Natural killer cell (primary cell): Measurements from ENCODE around the gene CLEC16A. TPM values are rescaled to one million over a fixed set of nuclear protein-coding genes. Genes with fewer than 3 reads are reported as not detected.

Experiments used
- ATAC-seq, 3 donors: fragments of 150-1000 bp in 2 of 3; fragments of 200-7000 bp in 1 of 3; cut with Tn5 transposase; 1 replicate in 1 of 3; 2 replicates in 2 of 3; pipeline ENCODE4 v1.10.0; 2021; ENCODE audit warnings: mild to moderate bottlenecking in 2 of 3, moderate library complexity in 2 of 3
- DNase-seq, 2 donors: peaks; one replicate each; pipeline versions ENCODE4 v3.0.0 to v3.0.0-alpha.2; 2013 to 2021; ENCODE audit warnings: mixed read lengths in 1 of 2
- H3K27ac ChIP-seq: one replicate; pipeline ENCODE4 v1.5.1; 2013; ENCODE audit warnings: mild to moderate bottlenecking, low read length
- H3K27me3 ChIP-seq: one replicate; pipeline ENCODE4 v1.6.1; 2013; ENCODE audit warnings: low read length; ENCODE audit not compliant: control insufficient read depth, insufficient read depth
- H3K36me3 ChIP-seq: one replicate; pipeline ENCODE4 v1.6.1; 2013; ENCODE audit warnings: low read length; ENCODE audit not compliant: control insufficient read depth, insufficient read depth
- H3K4me1 ChIP-seq: one replicate; pipeline ENCODE4 v1.6.1; 2013; ENCODE audit warnings: low read length; ENCODE audit not compliant: control insufficient read depth, insufficient read depth
- H3K4me3 ChIP-seq: one replicate; pipeline ENCODE4 v1.5.1; 2013; ENCODE audit warnings: low read length
- H3K9me3 ChIP-seq: one replicate; pipeline ENCODE4 v1.6.1; 2013; ENCODE audit warnings: low read length; ENCODE audit not compliant: control insufficient read depth, insufficient read depth
- H3K27ac Mint-ChIP-seq, 2 donors: one replicate each; pipeline ENCODE4 v1.8.0; 2022; ENCODE audit warnings: mild to moderate bottlenecking in 2 of 2, mixed read lengths in 2 of 2, moderate library complexity in 1 of 2
- H3K27me3 Mint-ChIP-seq, 2 donors: one replicate each; pipeline ENCODE4 v1.8.0; 2022; ENCODE audit warnings: low read depth in 2 of 2, mixed read lengths in 2 of 2
- H3K36me3 Mint-ChIP-seq: one replicate; pipeline ENCODE4 v1.8.0; 2022; ENCODE audit warnings: mixed read lengths
- H3K4me1 Mint-ChIP-seq, 2 donors: one replicate each; pipeline ENCODE4 v1.8.0; 2022; ENCODE audit warnings: mixed read lengths in 2 of 2
- H3K4me3 Mint-ChIP-seq: one replicate; pipeline ENCODE4 v1.8.0; 2022; ENCODE audit warnings: mild to moderate bottlenecking, moderate library complexity, mixed read lengths
- H3K9me3 Mint-ChIP-seq, 2 donors: one replicate each; pipeline ENCODE4 v1.8.0; 2022; ENCODE audit warnings: mixed read lengths in 2 of 2
- WGBS: methylation state at CpG from one replicate; pipeline ENCODE4 v1.1.7; 2013; ENCODE audit warnings: missing lambda C conversion rate; ENCODE audit not compliant: insufficient coverage; 5-methylcytosine and 5-hydroxymethylcytosine counted together
- intact Hi-C: fragments of 100-400 bp; cut with micrococcal nuclease; formaldehyde crosslinking; loops from one replicate; pipeline ENCODE4 v1.14.2; 2022
- total RNA-seq, 4 donors: library from RNA; stranded (reverse); fragments of 120-200 nt in 1 of 4; gene quantifications; one replicate each; pipeline versions ENCODE4 v1.2.3 to v1.2.4, GENCODE V29; 2013 to 2022
- TF ChIP-seq, protein P1 (sequence below): fragments of 200-600 bp; IDR thresholded peaks from one replicate; pipeline ENCODE4 v1.8.0; 2022; ENCODE audit warnings: antibody characterized with exemption

The CLEC16A gene
- total RNA-seq, 3 donors from 2014 or later (not counting 1 experiment from before 2014, with no cell fraction given), result 35.9 to 50.5 (median 37.4) TPM

DNA sequence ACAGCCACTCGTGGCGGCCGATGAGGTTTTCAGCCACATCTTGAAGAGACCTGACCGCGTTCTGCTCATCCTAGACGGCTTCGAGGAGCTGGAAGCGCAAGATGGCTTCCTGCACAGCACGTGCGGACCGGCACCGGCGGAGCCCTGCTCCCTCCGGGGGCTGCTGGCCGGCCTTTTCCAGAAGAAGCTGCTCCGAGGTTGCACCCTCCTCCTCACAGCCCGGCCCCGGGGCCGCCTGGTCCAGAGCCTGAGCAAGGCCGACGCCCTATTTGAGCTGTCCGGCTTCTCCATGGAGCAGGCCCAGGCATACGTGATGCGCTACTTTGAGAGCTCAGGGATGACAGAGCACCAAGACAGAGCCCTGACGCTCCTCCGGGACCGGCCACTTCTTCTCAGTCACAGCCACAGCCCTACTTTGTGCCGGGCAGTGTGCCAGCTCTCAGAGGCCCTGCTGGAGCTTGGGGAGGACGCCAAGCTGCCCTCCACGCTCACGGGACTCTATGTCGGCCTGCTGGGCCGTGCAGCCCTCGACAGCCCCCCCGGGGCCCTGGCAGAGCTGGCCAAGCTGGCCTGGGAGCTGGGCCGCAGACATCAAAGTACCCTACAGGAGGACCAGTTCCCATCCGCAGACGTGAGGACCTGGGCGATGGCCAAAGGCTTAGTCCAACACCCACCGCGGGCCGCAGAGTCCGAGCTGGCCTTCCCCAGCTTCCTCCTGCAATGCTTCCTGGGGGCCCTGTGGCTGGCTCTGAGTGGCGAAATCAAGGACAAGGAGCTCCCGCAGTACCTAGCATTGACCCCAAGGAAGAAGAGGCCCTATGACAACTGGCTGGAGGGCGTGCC is 37.2 kb upstream of the CLEC16A start:
- H3K27ac ChIP-seq, result no peak overlapping the region
- H3K27me3 Mint-ChIP-seq, result no peaks in the 10 kb centered on the region
- no peaks in the 10 kb centered on the region for H3K9me3 ChIP-seq
- peaks cover 0 to 2% of the 10 kb centered on the region in 2 donors for H3K9me3 Mint-ChIP-seq
- H3K36me3 Mint-ChIP-seq, result peaks cover 7% of the 10 kb centered on the region
- no peak overlapping the region for H3K4me3 ChIP-seq
- H3K4me3 Mint-ChIP-seq, result no peak overlapping the region
- DNase-seq (no peak), ATAC-seq (peak in 1 of 3 donors; percentile 8)
- no peaks in the 10 kb centered on the region for H3K4me1 Mint-ChIP-seq
- no peak overlapping the region for H3K27ac Mint-ChIP-seq
- intact Hi-C loops, result no loop called here
- H3K27me3 ChIP-seq, result no peaks in the 10 kb centered on the region
- peaks cover 49% of the 10 kb centered on the region for H3K36me3 ChIP-seq
- no peaks in the 10 kb centered on the region for H3K4me1 ChIP-seq
- 96% methylated on average over 46 of the region's 46 CpGs for WGBS
- TF ChIP-seq, protein P1, sequence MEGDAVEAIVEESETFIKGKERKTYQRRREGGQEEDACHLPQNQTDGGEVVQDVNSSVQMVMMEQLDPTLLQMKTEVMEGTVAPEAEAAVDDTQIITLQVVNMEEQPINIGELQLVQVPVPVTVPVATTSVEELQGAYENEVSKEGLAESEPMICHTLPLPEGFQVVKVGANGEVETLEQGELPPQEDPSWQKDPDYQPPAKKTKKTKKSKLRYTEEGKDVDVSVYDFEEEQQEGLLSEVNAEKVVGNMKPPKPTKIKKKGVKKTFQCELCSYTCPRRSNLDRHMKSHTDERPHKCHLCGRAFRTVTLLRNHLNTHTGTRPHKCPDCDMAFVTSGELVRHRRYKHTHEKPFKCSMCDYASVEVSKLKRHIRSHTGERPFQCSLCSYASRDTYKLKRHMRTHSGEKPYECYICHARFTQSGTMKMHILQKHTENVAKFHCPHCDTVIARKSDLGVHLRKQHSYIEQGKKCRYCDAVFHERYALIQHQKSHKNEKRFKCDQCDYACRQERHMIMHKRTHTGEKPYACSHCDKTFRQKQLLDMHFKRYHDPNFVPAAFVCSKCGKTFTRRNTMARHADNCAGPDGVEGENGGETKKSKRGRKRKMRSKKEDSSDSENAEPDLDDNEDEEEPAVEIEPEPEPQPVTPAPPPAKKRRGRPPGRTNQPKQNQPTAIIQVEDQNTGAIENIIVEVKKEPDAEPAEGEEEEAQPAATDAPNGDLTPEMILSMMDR, result no peak

DNA sequence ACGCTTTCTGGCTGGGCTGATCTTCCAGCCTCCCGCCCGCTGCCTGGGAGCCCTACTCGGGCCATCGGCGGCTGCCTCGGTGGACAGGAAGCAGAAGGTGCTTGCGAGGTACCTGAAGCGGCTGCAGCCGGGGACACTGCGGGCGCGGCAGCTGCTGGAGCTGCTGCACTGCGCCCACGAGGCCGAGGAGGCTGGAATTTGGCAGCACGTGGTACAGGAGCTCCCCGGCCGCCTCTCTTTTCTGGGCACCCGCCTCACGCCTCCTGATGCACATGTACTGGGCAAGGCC is 36.7 kb upstream of the CLEC16A start:
- no peaks in the 10 kb centered on the region for H3K4me1 ChIP-seq
- no peaks in the 10 kb centered on the region for H3K27me3 Mint-ChIP-seq
- no peaks in the 10 kb centered on the region for H3K4me1 Mint-ChIP-seq

DNA sequence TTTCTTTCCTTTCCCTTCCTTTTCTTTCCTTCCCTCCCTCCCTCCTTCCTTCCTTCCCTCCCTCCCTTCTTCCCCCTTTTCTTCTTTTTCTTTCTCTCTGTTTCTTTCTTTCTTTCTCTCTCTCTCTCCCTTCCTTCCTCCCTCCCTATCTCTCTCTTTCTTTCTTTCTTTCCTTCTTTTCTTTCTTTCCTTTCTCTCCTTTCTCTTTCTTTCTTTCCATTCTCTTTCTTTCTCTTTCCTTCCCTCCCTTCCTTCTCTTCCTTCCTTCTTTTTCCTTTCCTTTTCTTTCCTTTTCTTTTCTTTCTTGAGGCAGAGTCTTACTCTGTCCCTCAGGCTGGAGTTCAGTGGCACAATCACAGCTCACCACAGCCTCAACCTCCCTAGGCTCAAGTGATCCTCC is 33.1 kb upstream of the CLEC16A start:
- Mint-ChIP-seq H3K27me3 (no peaks in the 10 kb centered on the region), H3K36me3 (no peaks in the 10 kb centered on the region), H3K4me3 (no peak overlapping the region), H3K27ac (no peak overlapping the region), H3K4me1 (no peaks in the 10 kb centered on the region), H3K9me3 (no peaks in the 10 kb centered on the region)
- H3K27ac ChIP-seq, result peak overlapping the region; percentile 10
- H3K4me1 ChIP-seq, result no peaks in the 10 kb centered on the region
- H3K4me3 ChIP-seq, result no peak overlapping the region
- no peaks in the 10 kb centered on the region for H3K9me3 ChIP-seq
- H3K36me3 ChIP-seq, result peaks cover 19% of the 10 kb centered on the region
- TF ChIP-seq, protein P1, result no peak
- no peak for ATAC-seq
- no peaks in the 10 kb centered on the region for H3K27me3 ChIP-seq
- DNase-seq, result no peak
- intact Hi-C loops, result no loop called here

More for the DNA sequence above, 36.7 kb upstream of the CLEC16A start:
- TF ChIP-seq, protein P1, result no peak
- Histone ChIP-seq H3K4me3 (no peak overlapping the region), H3K36me3 (peaks cover 43% of the 10 kb centered on the region), H3K27me3 (no peaks in the 10 kb centered on the region), H3K9me3 (no peaks in the 10 kb centered on the region), H3K27ac (no peak overlapping the region)
- no peak overlapping the region for H3K4me3 Mint-ChIP-seq
- H3K36me3 Mint-ChIP-seq, result peaks cover 6% of the 10 kb centered on the region
- DNase-seq, result no peak
- no peak overlapping the region for H3K27ac Mint-ChIP-seq
- H3K9me3 Mint-ChIP-seq, result peaks cover 0 to 2% of the 10 kb centered on the region in 2 donors
- WGBS, result 96% methylated on average over 21 of the region's 21 CpGs
- ATAC-seq, result no peak
- intact Hi-C loops, result no loop called here

DNA sequence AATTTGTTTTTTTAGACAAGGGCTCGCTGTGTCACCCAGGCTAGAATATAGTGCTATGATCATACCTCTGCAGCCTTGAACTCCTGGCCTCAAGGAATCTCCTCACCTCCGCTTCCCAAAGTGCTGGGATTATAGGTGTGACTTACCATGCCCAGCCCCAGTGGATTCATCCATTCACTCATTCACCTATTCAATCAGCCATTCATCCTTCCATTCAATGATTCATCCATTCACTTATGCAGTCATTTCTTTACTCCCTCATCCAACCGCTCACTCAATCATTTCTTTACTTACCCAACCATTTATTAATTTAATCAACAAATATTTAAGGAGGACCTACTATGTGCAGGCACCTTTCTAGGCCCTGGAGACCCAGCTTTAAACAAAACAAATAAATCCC is 27.8 kb upstream of the CLEC16A start:
- no peaks in the 10 kb centered on the region for H3K9me3 Mint-ChIP-seq
- Histone ChIP-seq H3K36me3 (peaks cover 9% of the 10 kb centered on the region), H3K4me3 (no peak overlapping the region), H3K27me3 (no peaks in the 10 kb centered on the region), H3K4me1 (peaks cover 8% of the 10 kb centered on the region), H3K27ac (no peak overlapping the region), H3K9me3 (no peaks in the 10 kb centered on the region)
- H3K4me1 Mint-ChIP-seq, result peaks cover 0 to 5% of the 10 kb centered on the region in 2 donors
- no peaks in the 10 kb centered on the region for H3K36me3 Mint-ChIP-seq
- ATAC-seq, result no peak
- TF ChIP-seq, protein P1, result no peak
- H3K27ac Mint-ChIP-seq, result no peak overlapping the region
- DNase-seq, result no peak
- H3K27me3 Mint-ChIP-seq, result no peaks in the 10 kb centered on the region
- WGBS, result 67% methylated on average over 3 of the region's 3 CpGs
- no peak overlapping the region for H3K4me3 Mint-ChIP-seq
- intact Hi-C loops, result loop anchor here (5.0 kb wide), 1 partner anchor 149 kb away; no protein-coding TSS in a partner anchor
